ENCODE results near the gene TFCP2.

Gene TFCP2

GRCh38 chr12:51196547-51196946 is 23.6 kb upstream of the TFCP2 start:
- DNase-seq, result no peak

GRCh38 chr12:51195841-51196240 is 22.9 kb upstream of the TFCP2 start:
- DNase-seq, result no peak

- peak in 1 of 2 experiments; percentile 36 for DNase-seq
Observed at GRCh38 chr12:51192284-51192671, 19.3 kb upstream of the TFCP2 start.

DNA sequence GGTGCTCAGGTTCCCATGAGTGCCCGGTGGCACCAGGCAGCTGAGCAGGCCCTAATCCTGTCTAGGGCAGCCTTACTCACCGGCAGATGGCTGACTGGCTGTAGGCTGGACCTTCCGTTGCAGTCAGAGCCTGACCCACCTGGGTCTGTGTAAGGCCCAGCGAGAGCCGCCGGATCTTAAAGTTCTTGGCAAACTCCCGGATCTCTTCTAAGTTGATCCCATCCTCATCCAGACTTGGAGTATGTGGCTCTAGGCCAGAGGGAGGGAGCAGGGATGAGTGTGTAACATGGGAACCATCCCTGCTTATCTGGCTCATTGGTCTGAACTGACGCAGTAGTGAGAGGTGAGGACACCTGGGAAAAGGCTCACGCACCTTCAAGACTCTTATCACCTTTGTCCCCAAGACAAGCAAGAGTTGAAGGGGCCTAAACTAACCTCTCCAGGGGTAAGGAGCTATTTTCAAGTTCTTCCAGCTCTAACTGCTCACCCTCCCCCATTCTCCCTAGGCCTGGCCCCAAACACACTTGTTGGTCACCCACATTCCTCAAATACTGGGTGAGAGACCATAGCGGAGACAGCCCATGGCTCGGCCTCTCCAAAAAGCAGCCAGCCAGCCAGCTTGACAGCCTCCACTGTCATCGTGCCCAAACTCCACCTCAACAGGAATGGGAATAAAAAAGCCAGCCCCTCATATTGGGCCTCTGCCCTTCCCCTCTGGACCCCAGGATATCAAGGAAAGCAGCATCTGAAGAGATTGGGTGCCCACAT is 18.8 kb upstream of the TFCP2 start:
- DNase-seq, result no peak

DNA sequence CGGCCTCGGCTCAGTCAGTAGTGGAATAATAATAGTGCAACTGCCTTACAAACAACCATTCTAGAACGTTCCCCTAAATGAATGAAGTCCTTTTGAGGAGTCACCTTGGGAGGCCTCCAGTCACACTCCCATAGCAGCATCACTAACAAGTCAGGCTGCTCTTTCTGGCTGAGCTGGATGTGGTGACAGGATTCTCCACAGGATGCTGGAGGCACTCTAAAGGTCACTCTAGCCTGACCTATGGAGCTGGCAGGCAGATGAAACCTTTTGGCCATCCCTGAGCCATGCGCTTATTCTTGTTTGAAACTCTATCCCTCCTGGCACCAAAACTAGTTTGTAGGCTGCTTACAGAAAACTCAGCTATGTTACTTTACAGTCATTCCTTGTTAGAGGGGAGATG is 17.9 kb upstream of the TFCP2 start:
- no peak for DNase-seq

DNA sequence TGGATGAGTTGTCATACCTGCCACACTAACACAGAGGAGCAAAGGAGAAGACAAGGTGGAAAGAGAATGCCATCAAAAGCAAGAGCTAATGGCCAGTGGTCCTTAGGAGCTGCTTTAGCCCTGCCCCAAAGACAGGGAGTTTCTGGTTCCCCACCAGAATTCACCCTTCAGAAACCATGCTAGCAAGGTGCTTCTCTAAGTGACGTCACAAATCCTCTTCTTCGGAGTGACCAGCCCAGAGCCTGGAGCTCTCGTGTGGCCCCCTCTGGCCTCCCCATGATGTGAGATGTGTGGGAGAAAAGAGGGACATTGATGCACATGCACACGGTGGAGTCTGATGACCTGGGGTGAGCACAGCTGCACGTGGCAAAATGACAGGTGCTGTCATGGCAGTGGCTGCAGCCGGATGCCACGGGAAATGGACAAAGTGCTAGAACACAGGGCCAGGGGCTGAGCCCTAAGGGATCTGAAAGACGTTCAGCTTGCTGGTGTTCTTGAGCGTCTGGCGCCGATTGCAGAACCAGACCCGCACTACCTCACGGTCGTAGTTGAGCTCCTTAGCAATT is 16.9 kb upstream of the TFCP2 start:
- DNase-seq, result no peak

DNA sequence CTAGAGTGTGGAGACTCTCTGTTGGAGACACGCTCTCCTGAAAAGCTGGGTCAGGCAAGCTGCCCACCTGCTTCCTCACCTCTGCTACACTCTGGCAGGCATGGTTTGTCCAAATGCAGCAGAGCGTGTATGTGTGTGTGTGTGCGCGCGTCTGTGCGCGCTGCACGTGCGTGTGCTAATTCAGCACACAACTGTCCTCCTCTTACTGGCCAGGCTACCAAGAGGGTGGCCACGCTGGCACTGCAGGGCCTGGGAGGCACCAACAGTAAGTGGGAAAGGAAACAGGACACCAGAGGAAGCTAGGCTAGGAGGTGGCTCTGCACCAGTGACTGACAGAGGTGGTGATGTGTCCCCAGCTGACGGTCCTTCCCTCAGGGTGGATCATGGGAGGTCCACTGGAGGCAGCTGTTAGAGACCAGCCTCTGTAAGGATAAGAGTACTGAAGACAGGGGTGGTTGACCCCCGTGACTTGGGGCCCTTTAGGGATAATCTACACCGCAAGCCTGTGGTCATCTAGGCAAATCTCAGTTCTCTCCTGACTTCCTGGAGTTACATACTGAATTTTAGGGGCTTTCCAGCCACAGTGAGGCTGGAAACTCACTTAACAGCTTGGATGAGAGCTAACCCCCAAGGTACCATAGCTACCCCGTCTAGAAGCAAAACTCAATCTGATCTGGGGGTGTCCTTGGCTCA is 15.6 kb upstream of the TFCP2 start:
- no peak for DNase-seq

DNA sequence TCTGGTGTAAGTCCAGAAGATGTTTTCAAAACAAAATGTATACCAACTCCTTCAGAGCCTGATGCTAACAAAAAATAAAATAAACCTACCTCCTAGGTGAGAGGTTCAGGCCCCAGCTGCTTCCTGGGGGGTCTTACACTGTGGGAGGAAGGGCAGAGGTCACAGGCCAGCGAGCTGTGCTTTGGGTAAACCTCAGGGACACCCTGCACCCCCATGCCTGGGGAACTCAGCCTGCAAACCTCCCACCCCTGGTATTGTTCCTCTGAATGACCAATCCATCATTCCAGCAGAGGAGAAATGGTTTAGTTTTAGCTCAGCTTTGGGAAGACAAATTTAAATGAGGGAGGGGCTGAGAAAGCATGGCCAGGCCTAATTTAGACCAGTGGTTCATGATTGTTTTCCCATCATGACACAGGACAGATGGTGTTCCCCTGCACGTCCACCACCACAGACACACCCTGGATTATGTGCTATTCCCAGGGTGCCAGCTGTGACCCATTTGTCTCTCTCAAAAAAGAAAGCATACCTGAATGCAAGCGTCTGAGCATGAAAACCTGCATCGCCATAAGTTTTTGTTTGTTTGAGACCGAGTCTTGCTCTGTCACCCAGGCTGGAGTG is 14.5 kb upstream of the TFCP2 start:
- peak; percentile 76 to 91 for DNase-seq

DNA sequence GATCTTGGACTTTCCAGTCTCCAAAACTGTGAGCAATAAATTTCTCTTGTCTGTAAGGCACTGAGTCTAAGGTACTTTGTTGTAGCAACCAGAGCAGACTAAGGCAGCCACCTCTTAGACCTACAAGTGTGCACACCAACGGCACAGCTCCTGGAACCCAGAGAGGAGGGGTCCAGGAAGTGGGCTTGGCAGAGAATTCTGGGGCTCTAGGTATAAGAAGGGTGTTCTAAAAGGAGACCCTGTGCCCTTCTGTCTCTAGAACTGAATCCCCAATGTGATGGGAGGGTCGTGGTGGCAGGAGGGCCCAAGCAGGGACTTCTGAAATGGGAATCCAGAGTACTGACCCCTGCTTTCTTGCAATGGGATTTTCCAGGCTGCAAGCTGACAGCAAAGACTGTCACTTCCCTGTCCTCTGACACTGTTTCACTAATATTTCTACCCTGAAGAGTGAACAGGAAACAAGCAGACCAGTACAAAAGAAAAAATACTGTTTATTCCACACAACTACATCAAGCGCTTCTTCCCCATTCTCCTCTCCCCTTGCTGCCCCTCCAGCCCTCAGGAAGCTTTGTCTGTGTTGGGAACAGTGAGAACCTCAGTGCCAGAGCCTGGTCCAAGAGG is 13.6 kb upstream of the TFCP2 start:
- no peak for DNase-seq

GRCh38 chr12:51185171-51185717 is 12.3 kb upstream of the TFCP2 start:
- no peak for DNase-seq

DNA sequence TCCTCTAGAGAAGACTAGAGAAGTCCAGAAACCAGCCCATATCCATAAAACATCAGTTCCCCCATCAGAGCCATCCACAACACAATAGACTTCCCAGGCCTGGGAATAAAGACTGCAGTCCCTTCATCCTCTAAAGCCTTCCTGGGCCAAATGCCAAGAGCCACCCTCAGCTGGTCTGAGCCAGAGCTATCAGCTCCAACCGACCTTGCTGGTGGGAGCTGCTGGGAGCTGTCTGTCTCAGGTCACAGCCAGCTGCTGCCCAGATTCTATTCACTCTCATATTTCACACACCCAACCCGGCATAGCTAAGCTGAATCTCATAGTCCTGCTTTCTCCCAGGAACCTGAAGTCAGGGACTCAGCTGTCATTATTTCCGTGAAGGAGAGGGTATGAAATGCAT is 10.9 kb upstream of the TFCP2 start:
- DNase-seq, result peak; percentile 93 to 96

DNA sequence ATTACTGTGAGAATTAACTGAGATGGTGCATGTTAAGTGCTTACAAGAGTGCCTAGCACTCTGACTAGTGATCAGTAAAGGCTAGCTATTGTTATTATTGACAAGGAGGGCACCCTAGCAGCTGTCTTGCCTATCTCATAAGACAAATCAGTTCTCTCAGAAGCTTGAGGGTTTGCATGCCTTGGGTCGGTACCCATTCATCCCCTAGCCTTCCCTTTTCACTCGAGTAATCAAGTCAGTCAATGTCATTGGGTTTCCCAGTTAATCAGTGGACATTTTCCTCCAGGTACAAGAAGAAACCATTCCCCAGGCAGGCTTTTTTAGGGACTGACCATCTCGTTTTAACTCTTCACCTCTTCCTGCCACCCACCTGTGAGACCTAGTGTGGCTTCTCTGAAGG is 10.4 kb upstream of the TFCP2 start:
- no peak for DNase-seq

GRCh38 chr12:51181558-51181957 is 8.6 kb upstream of the TFCP2 start:
- DNase-seq, result no peak

- no peak for DNase-seq
Observed at GRCh38 chr12:51177897-51178296, 5.0 kb upstream of the TFCP2 start.

- no peak for DNase-seq
Observed at GRCh38 chr12:51174501-51174900, 1.6 kb upstream of the TFCP2 start.

- DNase-seq, result no peak
Observed at GRCh38 chr12:51171884-51172514, 936 bp downstream of the TFCP2 start.

GRCh38 chr12:51163795-51164194 is 9.1 kb downstream of the TFCP2 start:
- no peak for DNase-seq

GRCh38 chr12:51162217-51162616 is 10.7 kb downstream of the TFCP2 start:
- no peak for DNase-seq

DNA sequence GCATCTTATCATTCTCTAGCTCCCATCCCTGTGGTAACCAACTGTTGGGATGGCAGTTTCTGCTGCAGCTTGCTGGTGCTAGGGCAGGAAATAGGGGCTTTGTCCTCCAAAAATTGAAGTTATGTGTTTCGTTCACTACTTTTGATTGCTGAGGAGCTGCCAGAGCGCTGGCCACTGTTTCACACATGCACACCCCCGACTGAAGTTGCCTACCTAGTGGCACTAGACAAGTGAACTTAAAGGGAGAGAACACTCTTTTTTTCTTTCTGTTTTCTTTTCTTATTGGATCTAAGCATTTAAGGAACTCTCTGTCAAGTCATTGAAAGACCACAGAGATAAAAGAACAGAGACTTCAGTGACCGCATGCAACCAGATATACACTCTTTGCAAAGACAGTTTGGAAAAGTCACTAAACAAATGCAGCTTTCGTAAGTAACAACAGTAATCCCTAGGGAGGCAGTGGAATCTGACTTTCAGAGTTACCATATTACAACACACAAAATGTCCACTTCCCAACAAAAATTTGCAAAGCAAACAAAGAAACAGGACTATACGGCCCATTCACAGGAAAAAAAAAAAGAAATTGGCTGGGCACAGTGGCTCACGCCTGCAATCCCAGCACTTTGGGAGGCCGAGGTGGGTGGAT is 12.0 kb downstream of the TFCP2 start:
- no peak for DNase-seq

- no peak for DNase-seq
Observed at GRCh38 chr12:51156245-51156765, 16.6 kb downstream of the TFCP2 start.

- no peak for DNase-seq
Observed at GRCh38 chr12:51152953-51153352, 20.0 kb downstream of the TFCP2 start.

DNA sequence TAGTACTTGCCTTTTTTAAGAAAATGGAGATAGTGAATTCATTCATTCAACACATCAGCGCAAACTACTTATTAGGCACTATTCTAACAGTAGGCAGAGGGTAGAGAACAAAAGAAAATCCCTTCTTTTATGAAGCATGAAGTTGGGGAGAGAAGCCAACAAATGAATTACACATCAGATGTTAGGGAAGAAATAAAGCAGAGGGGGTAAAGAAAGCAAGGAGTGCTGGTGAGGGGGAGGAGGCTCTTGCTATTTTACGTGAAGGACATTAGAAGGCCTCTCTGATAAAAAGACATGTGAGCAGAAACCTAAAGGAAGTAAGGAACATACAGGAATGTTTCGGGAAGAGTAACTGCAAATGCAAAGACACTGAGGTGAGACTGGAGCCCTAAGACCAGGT is 22.2 kb downstream of the TFCP2 start:
- DNase-seq, result no peak
